Stimulated activated memory B cell treated with anti-CD40 and anti-IgM and Interleukin-4, amounts not matched to agents 10 μg/mL and 1 μg/mL and 100 μg/mL, for 72 hours (primary cell): ENCODE measurements around the gene MEI1.
"Not testable (repeated sequence)": the region's sequence is repeated elsewhere in the genome, so short reads cannot be mapped to it uniquely, and the experiment has no call there.

ENCODE experiments used
- ATAC-seq: fragments of 150-1000 bp; cut with Tn5 transposase; 2 replicates; pipeline ENCODE4 v1.10.0; 2021
- H3K27ac Mint-ChIP-seq: one replicate; pipeline ENCODE4 v1.8.0; 2022; ENCODE audit warnings: mild to moderate bottlenecking, mixed read lengths
- H3K27me3 Mint-ChIP-seq: one replicate; pipeline ENCODE4 v1.8.0; 2022; ENCODE audit warnings: mixed read lengths
- H3K36me3 Mint-ChIP-seq: one replicate; pipeline ENCODE4 v1.8.0; 2022; ENCODE audit warnings: mixed read lengths
- H3K4me1 Mint-ChIP-seq: one replicate; pipeline ENCODE4 v1.8.0; 2022; ENCODE audit warnings: mixed read lengths
- H3K4me3 Mint-ChIP-seq: one replicate; pipeline ENCODE4 v1.8.0; 2022; ENCODE audit warnings: mild to moderate bottlenecking, moderate library complexity, mixed read lengths
- H3K9me3 Mint-ChIP-seq: one replicate; pipeline ENCODE4 v1.8.0; 2022; ENCODE audit warnings: mixed read lengths

The MEI1 gene

GRCh38 chr22:41695211-41695610, 4.1 kb upstream of the MEI1 start:
- no peaks in the 10 kb centered on the region for H3K36me3 Mint-ChIP-seq
- H3K9me3 Mint-ChIP-seq: no peaks in the 10 kb centered on the region
- ATAC-seq: no peak
- H3K27me3 Mint-ChIP-seq: no peaks in the 10 kb centered on the region
- peaks cover 23% of the 10 kb centered on the region for H3K4me1 Mint-ChIP-seq
- H3K27ac Mint-ChIP-seq: no peak overlapping the region
- H3K4me3 Mint-ChIP-seq: no peak overlapping the region

- no peaks in the 10 kb centered on the region for H3K27me3 Mint-ChIP-seq
- H3K9me3 Mint-ChIP-seq: no peaks in the 10 kb centered on the region
- H3K4me1 Mint-ChIP-seq: peaks cover 15% of the 10 kb centered on the region
- H3K36me3 Mint-ChIP-seq: no peaks in the 10 kb centered on the region
- H3K4me3 Mint-ChIP-seq: no peak overlapping the region
- H3K27ac Mint-ChIP-seq: peak overlapping the region; percentile 81
- no peak for ATAC-seq
These were observed 2.6 kb upstream of the MEI1 start for GRCh38 chr22:41696703-41697102.

GRCh38 chr22:41697126-41697775, 2.1 kb upstream of the MEI1 start:
- Mint-ChIP-seq H3K36me3 (no peaks in the 10 kb centered on the region), H3K4me1 (peaks cover 15% of the 10 kb centered on the region), H3K4me3 (peak overlapping the region; percentile 65), H3K27me3 (no peaks in the 10 kb centered on the region), H3K9me3 (no peaks in the 10 kb centered on the region), H3K27ac (peak overlapping the region; percentile 81)
- peak; percentile 79 for ATAC-seq

GRCh38 chr22:41700108-41700364, 733 bp downstream of the MEI1 start:
- H3K27ac Mint-ChIP-seq: no peak overlapping the region
- H3K4me3 Mint-ChIP-seq: no peak overlapping the region
- no peak for ATAC-seq
- H3K36me3 Mint-ChIP-seq: no peaks in the 10 kb centered on the region
- H3K27me3 Mint-ChIP-seq: no peaks in the 10 kb centered on the region
- peaks cover 15% of the 10 kb centered on the region for H3K4me1 Mint-ChIP-seq
- no peaks in the 10 kb centered on the region for H3K9me3 Mint-ChIP-seq

GRCh38 chr22:41702763-41703162, 3.5 kb downstream of the MEI1 start:
- no peaks in the 10 kb centered on the region for H3K9me3 Mint-ChIP-seq
- H3K27ac Mint-ChIP-seq: no peak overlapping the region
- no peak for ATAC-seq
- no peaks in the 10 kb centered on the region for H3K27me3 Mint-ChIP-seq
- H3K4me3 Mint-ChIP-seq: no peak overlapping the region
- H3K4me1 Mint-ChIP-seq: peaks cover 6% of the 10 kb centered on the region
- H3K36me3 Mint-ChIP-seq: no peaks in the 10 kb centered on the region

GRCh38 chr22:41709341-41709740, 10.0 kb downstream of the MEI1 start:
- Mint-ChIP-seq H3K9me3 (no peaks in the 10 kb centered on the region), H3K27ac (peak overlapping the region; percentile 27), H3K27me3 (no peaks in the 10 kb centered on the region), H3K4me1 (no peaks in the 10 kb centered on the region), H3K36me3 (no peaks in the 10 kb centered on the region), H3K4me3 (no peak overlapping the region)
- ATAC-seq: no peak

- no peaks in the 10 kb centered on the region for H3K9me3 Mint-ChIP-seq
- no peak overlapping the region for H3K27ac Mint-ChIP-seq
- H3K4me1 Mint-ChIP-seq: no peaks in the 10 kb centered on the region
- H3K27me3 Mint-ChIP-seq: no peaks in the 10 kb centered on the region
- no peak overlapping the region for H3K4me3 Mint-ChIP-seq
- no peaks in the 10 kb centered on the region for H3K36me3 Mint-ChIP-seq
- ATAC-seq: no peak
These were observed 13.7 kb downstream of the MEI1 start for GRCh38 chr22:41713004-41713403.

GRCh38 chr22:41722496-41722895, 23.2 kb downstream of the MEI1 start:
- H3K9me3 Mint-ChIP-seq: no peaks in the 10 kb centered on the region
- no peak for ATAC-seq
- no peak overlapping the region for H3K27ac Mint-ChIP-seq
- H3K4me1 Mint-ChIP-seq: no peaks in the 10 kb centered on the region
- H3K27me3 Mint-ChIP-seq: no peaks in the 10 kb centered on the region
- no peaks in the 10 kb centered on the region for H3K36me3 Mint-ChIP-seq
- H3K4me3 Mint-ChIP-seq: no peak overlapping the region

- ATAC-seq: no peak
- Mint-ChIP-seq H3K36me3 (no peaks in the 10 kb centered on the region), H3K4me3 (no peak overlapping the region), H3K27ac (no peak overlapping the region), H3K27me3 (no peaks in the 10 kb centered on the region), H3K4me1 (no peaks in the 10 kb centered on the region), H3K9me3 (no peaks in the 10 kb centered on the region)
These were observed 26.3 kb downstream of the MEI1 start for GRCh38 chr22:41725510-41726110.

- no peak for ATAC-seq
- H3K9me3 Mint-ChIP-seq: no peaks in the 10 kb centered on the region
- H3K4me3 Mint-ChIP-seq: no peak overlapping the region
- H3K27me3 Mint-ChIP-seq: no peaks in the 10 kb centered on the region
- H3K36me3 Mint-ChIP-seq: no peaks in the 10 kb centered on the region
- H3K27ac Mint-ChIP-seq: no peak overlapping the region
- peaks cover 7% of the 10 kb centered on the region for H3K4me1 Mint-ChIP-seq
These were observed 32.3 kb downstream of the MEI1 start for GRCh38 chr22:41731609-41732008.

- Mint-ChIP-seq H3K27me3 (no peaks in the 10 kb centered on the region), H3K4me3 (no peak overlapping the region), H3K4me1 (peaks cover 7% of the 10 kb centered on the region), H3K27ac (no peak overlapping the region), H3K9me3 (no peaks in the 10 kb centered on the region), H3K36me3 (no peaks in the 10 kb centered on the region)
- ATAC-seq: peak; percentile 88
These were observed 32.9 kb downstream of the MEI1 start for GRCh38 chr22:41732096-41732772.

GRCh38 chr22:41733241-41733640, 33.9 kb downstream of the MEI1 start:
- H3K4me1 Mint-ChIP-seq, H3K36me3 Mint-ChIP-seq, H3K4me3 Mint-ChIP-seq, H3K9me3 Mint-ChIP-seq, H3K27ac Mint-ChIP-seq, H3K27me3 Mint-ChIP-seq, ATAC-seq: not testable (repeated sequence)

- Mint-ChIP-seq H3K27ac (no peak overlapping the region), H3K4me3 (no peak overlapping the region), H3K27me3 (no peaks in the 10 kb centered on the region), H3K36me3 (no peaks in the 10 kb centered on the region), H3K9me3 (no peaks in the 10 kb centered on the region), H3K4me1 (peaks cover 8% of the 10 kb centered on the region)
- ATAC-seq: no peak
These were observed 40.3 kb downstream of the MEI1 start for GRCh38 chr22:41739576-41739975.

- no peaks in the 10 kb centered on the region for H3K9me3 Mint-ChIP-seq
- no peaks in the 10 kb centered on the region for H3K27me3 Mint-ChIP-seq
- ATAC-seq: no peak
- peaks cover 30% of the 10 kb centered on the region for H3K4me1 Mint-ChIP-seq
- no peaks in the 10 kb centered on the region for H3K36me3 Mint-ChIP-seq
- no peak overlapping the region for H3K4me3 Mint-ChIP-seq
- peak overlapping the region; percentile 63 for H3K27ac Mint-ChIP-seq
These were observed 43.6 kb downstream of the MEI1 start for GRCh38 chr22:41742918-41743317.

- Mint-ChIP-seq H3K36me3 (no peaks in the 10 kb centered on the region), H3K9me3 (no peaks in the 10 kb centered on the region), H3K4me3 (no peak overlapping the region), H3K4me1 (peaks cover 26% of the 10 kb centered on the region), H3K27ac (peak overlapping the region; percentile 64), H3K27me3 (no peaks in the 10 kb centered on the region)
- no peak for ATAC-seq
These were observed 46.7 kb downstream of the MEI1 start for GRCh38 chr22:41745968-41746367.
